GM12878 (cell line): ENCODE measurements around the gene OR10J5.

ENCODE experiments used
- BHLHE40 ChIP-seq, 2 experiments: fragments of 450-650 bp in 1 of 2; IDR thresholded peaks; 2 replicates each; pipeline ENCODE4 v1.6.1; 2011 to 2017; ENCODE audit warnings: low read depth in 2 of 2, borderline replicate concordance in 1 of 2, improper control_type of control experiment in 1 of 2, low read length in 1 of 2, mild to moderate bottlenecking in 1 of 2
- EZH2 ChIP-seq: IDR thresholded peaks from 2 replicates; pipeline ENCODE4 v1.6.1; 2012; ENCODE audit warnings: low read depth, mild to moderate bottlenecking, control low read depth, inconsistent platforms, low read length, borderline replicate concordance; ENCODE audit not compliant: control insufficient read depth
- POLR2AphosphoS2 ChIP-seq: IDR thresholded peaks from 2 replicates; pipeline ENCODE4 v1.6.1; 2011; ENCODE audit warnings: low read depth, mild to moderate bottlenecking, low read length, improper control_type of control experiment, moderate library complexity
- ZNF622 ChIP-seq: fragments of 450-650 bp; IDR thresholded peaks from 2 replicates; pipeline ENCODE4 v1.6.1; 2017; ENCODE audit warnings: mild to moderate bottlenecking, inconsistent platforms
- TF ChIP-seq, protein P1 (sequence below), 3 experiments: IDR thresholded peaks in 2 of 3; conservative IDR thresholded peaks in 1 of 3; 2 replicates each; pipeline ENCODE4 v1.5.1; 2011; ENCODE audit warnings: low read depth in 3 of 3, low read length in 3 of 3, mild to moderate bottlenecking in 3 of 3, control low read depth in 2 of 3, moderate library complexity in 2 of 3, inconsistent platforms in 1 of 3, mixed read lengths in 1 of 3; ENCODE audit not compliant: control insufficient read depth in 2 of 3, insufficient read depth in 1 of 3; ENCODE audit errors: extremely low read depth in 1 of 3

DNA sequence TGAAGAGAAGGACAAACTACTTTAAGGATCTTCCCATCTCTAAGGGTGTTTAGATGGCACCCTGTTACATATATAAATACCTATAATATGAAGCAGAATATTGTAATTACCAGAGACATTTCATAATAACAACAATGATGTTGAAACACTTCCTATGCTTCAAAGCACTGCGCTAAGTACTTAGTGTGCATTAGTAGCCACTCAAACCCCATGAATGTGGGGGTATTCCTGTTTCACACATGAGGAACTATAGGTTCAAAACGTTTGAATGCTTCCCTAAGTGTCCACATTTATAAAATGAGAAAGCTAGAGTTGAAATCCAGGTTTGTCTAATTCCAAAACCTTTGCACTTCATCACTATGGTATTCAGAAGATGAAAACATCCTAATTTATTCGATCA is 18.5 kb upstream of the OR10J5 start:
- TF ChIP-seq, protein P1, sequence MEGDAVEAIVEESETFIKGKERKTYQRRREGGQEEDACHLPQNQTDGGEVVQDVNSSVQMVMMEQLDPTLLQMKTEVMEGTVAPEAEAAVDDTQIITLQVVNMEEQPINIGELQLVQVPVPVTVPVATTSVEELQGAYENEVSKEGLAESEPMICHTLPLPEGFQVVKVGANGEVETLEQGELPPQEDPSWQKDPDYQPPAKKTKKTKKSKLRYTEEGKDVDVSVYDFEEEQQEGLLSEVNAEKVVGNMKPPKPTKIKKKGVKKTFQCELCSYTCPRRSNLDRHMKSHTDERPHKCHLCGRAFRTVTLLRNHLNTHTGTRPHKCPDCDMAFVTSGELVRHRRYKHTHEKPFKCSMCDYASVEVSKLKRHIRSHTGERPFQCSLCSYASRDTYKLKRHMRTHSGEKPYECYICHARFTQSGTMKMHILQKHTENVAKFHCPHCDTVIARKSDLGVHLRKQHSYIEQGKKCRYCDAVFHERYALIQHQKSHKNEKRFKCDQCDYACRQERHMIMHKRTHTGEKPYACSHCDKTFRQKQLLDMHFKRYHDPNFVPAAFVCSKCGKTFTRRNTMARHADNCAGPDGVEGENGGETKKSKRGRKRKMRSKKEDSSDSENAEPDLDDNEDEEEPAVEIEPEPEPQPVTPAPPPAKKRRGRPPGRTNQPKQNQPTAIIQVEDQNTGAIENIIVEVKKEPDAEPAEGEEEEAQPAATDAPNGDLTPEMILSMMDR (IDR thresholded peaks at IDR 0.05 in 2 of 3, conservative IDR thresholded peaks at IDR 0.05 in 1 of 3; ENCODE audit: control insufficient read depth in 2 of 3, extremely low read depth in 1 of 3, insufficient read depth in 1 of 3, low read depth in 3 of 3, low read length in 3 of 3): no peak
- TF ChIP-seq EZH2 (no peak), ZNF622 (no peak), BHLHE40 (IDR thresholded peaks at IDR 0.05; ENCODE audit: borderline replicate concordance in 1 of 2, low read depth in 2 of 2, low read length in 1 of 2) (no peak), POLR2AphosphoS2 (no peak)
